NB4 (cell line): ENCODE measurements around the gene DGLUCY.

Experiments
- MYC ChIP-seq: IDR thresholded peaks from 2 replicates; pipeline ENCODE4 v1.6.1; 2011; ENCODE audit warnings: low read depth, low read length
- POLR2A ChIP-seq: IDR thresholded peaks from 2 replicates; pipeline ENCODE4 v1.6.1; 2011; ENCODE audit warnings: mild to moderate bottlenecking; ENCODE audit not compliant: insufficient read length; ENCODE audit errors: extremely low read depth
- TF ChIP-seq, protein P1 (sequence below): IDR thresholded peaks from one replicate; pipeline ENCODE4 v1.5.1; 2012; ENCODE audit warnings: low read depth, low read length

DNA sequence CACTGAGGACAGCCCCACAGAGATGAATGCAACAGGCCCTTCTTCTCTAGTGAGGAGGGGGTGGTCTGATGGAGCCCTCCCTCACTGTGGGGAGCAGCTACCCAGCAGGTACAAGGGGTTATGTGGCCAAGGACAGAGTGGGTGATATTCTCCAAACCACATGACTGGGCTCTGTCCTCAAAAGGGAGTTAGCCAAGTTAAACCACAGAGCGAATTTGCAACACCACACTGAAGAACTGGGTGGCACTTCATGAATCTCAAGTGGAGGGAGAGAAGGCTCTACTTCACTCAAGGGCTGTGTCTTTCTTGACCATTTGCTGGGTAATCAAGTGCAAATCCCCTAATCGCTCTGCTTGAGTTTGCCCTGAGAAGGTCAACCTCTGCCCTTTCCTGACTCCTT is 118.2 kb downstream of the DGLUCY start:
- TF ChIP-seq, protein P1, sequence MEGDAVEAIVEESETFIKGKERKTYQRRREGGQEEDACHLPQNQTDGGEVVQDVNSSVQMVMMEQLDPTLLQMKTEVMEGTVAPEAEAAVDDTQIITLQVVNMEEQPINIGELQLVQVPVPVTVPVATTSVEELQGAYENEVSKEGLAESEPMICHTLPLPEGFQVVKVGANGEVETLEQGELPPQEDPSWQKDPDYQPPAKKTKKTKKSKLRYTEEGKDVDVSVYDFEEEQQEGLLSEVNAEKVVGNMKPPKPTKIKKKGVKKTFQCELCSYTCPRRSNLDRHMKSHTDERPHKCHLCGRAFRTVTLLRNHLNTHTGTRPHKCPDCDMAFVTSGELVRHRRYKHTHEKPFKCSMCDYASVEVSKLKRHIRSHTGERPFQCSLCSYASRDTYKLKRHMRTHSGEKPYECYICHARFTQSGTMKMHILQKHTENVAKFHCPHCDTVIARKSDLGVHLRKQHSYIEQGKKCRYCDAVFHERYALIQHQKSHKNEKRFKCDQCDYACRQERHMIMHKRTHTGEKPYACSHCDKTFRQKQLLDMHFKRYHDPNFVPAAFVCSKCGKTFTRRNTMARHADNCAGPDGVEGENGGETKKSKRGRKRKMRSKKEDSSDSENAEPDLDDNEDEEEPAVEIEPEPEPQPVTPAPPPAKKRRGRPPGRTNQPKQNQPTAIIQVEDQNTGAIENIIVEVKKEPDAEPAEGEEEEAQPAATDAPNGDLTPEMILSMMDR = no peak
- no peak for TF ChIP-seq POLR2A
- no peak for TF ChIP-seq MYC
